Measurements from ENCODE around the gene MTRR. TPM values are rescaled to one million over a fixed set of nuclear protein-coding genes. Genes with fewer than 3 reads are reported as not detected.

MTRR gene
- polyA plus RNA-seq, 12 donors: 21.5 to 35.8 (median 26.5) TPM; not detected in 1

Other genes with a start within 250 kb of the MTRR start
- gene CFAP90, start 18.0 kb upstream of the MTRR start, polyA plus RNA-seq (ENCODE audit: insufficient read length in 12 of 12): under 1 TPM in 10 of 12 donors, not detected in 2; 0.08 to 0.44 (median 0.17) TPM
- gene FASTKD3, start 117 bp upstream of the MTRR start, polyA plus RNA-seq (ENCODE audit: insufficient read length in 12 of 12): 10 to 100 TPM in 6 of 12 donors, 1 to 10 TPM in 5, not detected in 1; 7.4 to 25.8 (median 10.2) TPM

All from muscle of arm (tissue), 12 donors.